Spleen (tissue), 11 donors: Measurements from ENCODE around the gene PAK1. TPM values are rescaled to one million over a fixed set of nuclear protein-coding genes. Genes with fewer than 3 reads are reported as not detected.

ENCODE experiments used
- DNase-seq: peaks from one replicate; pipeline ENCODE4 v3.0.0-alpha.2; 2020
- H3K27ac ChIP-seq, 8 donors: fragments of 200-600 bp; sonication (generic) in 7 of 8; 1 replicate in 4 of 8; 2 replicates in 4 of 8; pipeline versions ENCODE4 v1.5.0 to v1.8.0; 2016 to 2021; ENCODE audit warnings: inconsistent platforms in 4 of 8, mild to moderate bottlenecking in 4 of 8, moderate library complexity in 1 of 8
- H3K27me3 ChIP-seq, 7 donors: fragments of 200-600 bp; sonication (generic) in 6 of 7; replicated peaks in 1 of 7; 1 replicate in 4 of 7; 2 replicates in 3 of 7; pipeline versions ENCODE4 v1.5.0 to v1.8.0; 2016 to 2021; ENCODE audit warnings: inconsistent platforms in 3 of 7, mild to moderate bottlenecking in 1 of 7
- H3K36me3 ChIP-seq, 6 donors: fragments of 200-600 bp; sonication (generic) in 5 of 6; 1 replicate in 4 of 6; 2 replicates in 2 of 6; pipeline versions ENCODE4 v1.5.0 to v1.8.0; 2016 to 2021; ENCODE audit warnings: inconsistent platforms in 2 of 6
- H3K4me1 ChIP-seq, 6 donors: fragments of 200-600 bp; sonication (generic) in 5 of 6; 1 replicate in 3 of 6; 2 replicates in 3 of 6; pipeline versions ENCODE4 v1.5.0 to v1.8.0; 2016 to 2021; ENCODE audit warnings: inconsistent platforms in 3 of 6
- H3K4me3 ChIP-seq, 8 donors: fragments of 200-600 bp; sonication (generic) in 7 of 8; 1 replicate in 4 of 8; 2 replicates in 4 of 8; pipeline versions ENCODE4 v1.5.0 to v1.8.0; 2016 to 2021; ENCODE audit warnings: inconsistent platforms in 4 of 8, mild to moderate bottlenecking in 4 of 8, moderate library complexity in 2 of 8
- H3K9me3 ChIP-seq, 8 donors: fragments of 200-600 bp; sonication (generic) in 7 of 8; 1 replicate in 4 of 8; 2 replicates in 4 of 8; pipeline versions ENCODE4 v1.5.0 to v1.8.0; 2016 to 2021; ENCODE audit warnings: inconsistent platforms in 4 of 8
- POLR2A ChIP-seq, 3 donors: fragments of 450-650 bp; IDR thresholded peaks; one replicate each; pipeline ENCODE4 v1.5.1; 2017; ENCODE audit warnings: antibody characterized with exemption in 3 of 3, mild to moderate bottlenecking in 1 of 3
- POLR2AphosphoS5 ChIP-seq, 3 donors: sonication (generic); formaldehyde crosslinking; IDR thresholded peaks; one replicate each; pipeline ENCODE4 v1.5.1; 2017; ENCODE audit warnings: antibody characterized with exemption in 3 of 3
- WGBS, 5 donors: extraction: QIAGEN DNeasy Blood & Tissue Kit in 3 of 5; methylation state at CpG; one replicate each; pipeline versions ENCODE4 v1.1.5 to v1.1.7; 2013 to 2018; 5-methylcytosine and 5-hydroxymethylcytosine counted together
- intact Hi-C: fragments of 100-400 bp; cut with DNase I; formaldehyde crosslinking; loops from one replicate; pipeline ENCODE4 v1.15.0; 2023; ENCODE audit warnings: low total_unique reads
- polyA plus RNA-seq, 3 donors: library from polyadenylated mRNA; stranded (reverse); fragments of 200-250 nt; gene quantifications; one replicate each; pipeline ENCODE4 v1.2.1, GENCODE V29; 2013
- total RNA-seq, 7 donors: library from RNA; depleted of rRNA in 3 of 7; stranded (reverse); fragments of >200 nt in 3 of 7; fragmentation: NEBNext Ultra II Directional in 4 of 7; extraction: Animal tissue kit (Norgen Biotek cat#: 25700) in 4 of 7; gene quantifications; one replicate each; pipeline versions ENCODE4 v1.1.0 to v1.2.1, GENCODE V29; 2016 to 2021
- TF ChIP-seq, protein P1 (sequence below), 11 experiments: fragments of 200-600 bp in 7 of 11; fragments of 450-650 bp in 4 of 11; sonication (generic) in 4 of 11; IDR thresholded peaks in 8 of 11; conservative IDR thresholded peaks in 3 of 11; 1 replicate in 7 of 11; 2 replicates in 4 of 11; pipeline versions ENCODE4 v1.4.0 to v1.8.0; 2016 to 2021; ENCODE audit warnings: antibody characterized with exemption in 11 of 11, inconsistent platforms in 4 of 11, mild to moderate bottlenecking in 1 of 11
- donor health status: healthy with polysubstance abuse.
- donor health status: DM: no; HTN: no; CAD: no; lungs with moderate emphysema.
- donor health status: DM: no; HTN: no; CAD: no.
- donor health status: Bipolar disorder and iron deficiency.
- donor health status: healthy.
- donor health status: DM: no; HTN: no; CAD: no.
- donor health status: DM: yes; HTN: yes; CAD: no.

PAK1 gene
- total and polyA plus RNA-seq, 10 donors, result 9.3 to 76.5 (median 37.5) TPM

DNA sequence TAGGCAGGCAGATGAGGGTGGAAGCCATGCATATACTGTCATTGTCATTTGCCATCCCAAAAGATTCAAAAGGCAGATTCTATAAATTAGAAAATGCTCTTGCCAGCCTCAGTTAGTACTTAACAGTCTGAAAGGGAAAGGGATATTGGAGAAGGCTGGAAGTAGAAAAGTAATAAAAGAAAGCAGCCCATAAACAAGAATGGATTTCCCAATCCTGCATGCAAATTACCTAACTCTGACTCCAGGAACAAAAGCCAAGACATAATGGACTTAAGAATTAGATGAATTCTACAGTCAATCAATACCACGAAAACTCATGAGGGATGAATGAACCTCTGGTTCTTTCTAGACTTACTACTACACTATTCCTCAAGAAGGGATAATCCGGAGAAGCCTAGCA is 5.9 kb downstream of the PAK1 start:
- H3K36me3 ChIP-seq, result no peaks in the 10 kb centered on the region
- WGBS, 5 donors, result 85 to 96% (median 87%) methylated on average over 2 of the region's 2 CpGs
- H3K9me3 ChIP-seq, result no peaks in the 10 kb centered on the region
- H3K4me3 ChIP-seq, result no peak overlapping the region
- intact Hi-C loops, result no loop called here
- no peak for DNase-seq
- H3K27ac ChIP-seq, result no peak overlapping the region
- H3K27me3 ChIP-seq, result peaks cover 0 to 3% (median 0%) of the 10 kb centered on the region in 7 donors
- TF ChIP-seq, protein P1, sequence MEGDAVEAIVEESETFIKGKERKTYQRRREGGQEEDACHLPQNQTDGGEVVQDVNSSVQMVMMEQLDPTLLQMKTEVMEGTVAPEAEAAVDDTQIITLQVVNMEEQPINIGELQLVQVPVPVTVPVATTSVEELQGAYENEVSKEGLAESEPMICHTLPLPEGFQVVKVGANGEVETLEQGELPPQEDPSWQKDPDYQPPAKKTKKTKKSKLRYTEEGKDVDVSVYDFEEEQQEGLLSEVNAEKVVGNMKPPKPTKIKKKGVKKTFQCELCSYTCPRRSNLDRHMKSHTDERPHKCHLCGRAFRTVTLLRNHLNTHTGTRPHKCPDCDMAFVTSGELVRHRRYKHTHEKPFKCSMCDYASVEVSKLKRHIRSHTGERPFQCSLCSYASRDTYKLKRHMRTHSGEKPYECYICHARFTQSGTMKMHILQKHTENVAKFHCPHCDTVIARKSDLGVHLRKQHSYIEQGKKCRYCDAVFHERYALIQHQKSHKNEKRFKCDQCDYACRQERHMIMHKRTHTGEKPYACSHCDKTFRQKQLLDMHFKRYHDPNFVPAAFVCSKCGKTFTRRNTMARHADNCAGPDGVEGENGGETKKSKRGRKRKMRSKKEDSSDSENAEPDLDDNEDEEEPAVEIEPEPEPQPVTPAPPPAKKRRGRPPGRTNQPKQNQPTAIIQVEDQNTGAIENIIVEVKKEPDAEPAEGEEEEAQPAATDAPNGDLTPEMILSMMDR (IDR thresholded peaks at IDR 0.05 in 8 of 11, conservative IDR thresholded peaks at IDR 0.05 in 3 of 11), result no peak
- TF ChIP-seq POLR2AphosphoS5 (IDR thresholded peaks at IDR 0.05) (no peak), POLR2A (IDR thresholded peaks at IDR 0.05) (no peak)
- H3K4me1 ChIP-seq, result peaks cover 0 to 26% (median 9%) of the 10 kb centered on the region in 6 donors

DNA sequence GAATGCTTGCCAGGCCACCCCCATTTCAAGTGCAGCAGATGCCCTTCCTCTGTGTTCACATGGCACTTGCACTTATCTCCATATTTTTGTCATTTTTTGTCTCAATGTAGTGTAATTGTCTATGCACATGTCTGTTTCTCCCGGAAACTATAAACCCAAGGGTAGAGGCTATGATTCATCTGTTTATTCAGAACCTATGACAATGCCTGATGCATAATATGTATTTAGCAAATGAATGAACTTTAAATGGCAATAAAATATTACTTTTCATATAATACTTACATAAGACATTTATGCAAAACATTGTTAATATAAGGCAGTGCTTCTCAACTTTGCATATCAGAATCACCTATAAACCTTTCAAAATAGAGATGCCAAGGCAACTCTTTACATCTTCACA is 6.7 kb downstream of the PAK1 start:
- H3K27me3 ChIP-seq, result no peaks in the 10 kb centered on the region
- H3K4me1 ChIP-seq, result peaks cover 0 to 19% (median 3%) of the 10 kb centered on the region in 6 donors
- H3K9me3 ChIP-seq, result no peaks in the 10 kb centered on the region
- H3K4me3 ChIP-seq, result no peak overlapping the region
- no peak for DNase-seq
- 83 to 95% (median 88%) methylated on average over 1 of the region's 1 CpG for whole genome bisulfite sequencing, 5 donors
- intact Hi-C loops, result no loop called here
- no peak for TF ChIP-seq POLR2A (IDR thresholded peaks at IDR 0.05)
- TF ChIP-seq, protein P1 (IDR thresholded peaks at IDR 0.05 in 8 of 11, conservative IDR thresholded peaks at IDR 0.05 in 3 of 11), result no peak
- no peak for TF ChIP-seq POLR2AphosphoS5 (IDR thresholded peaks at IDR 0.05)
- no peaks in the 10 kb centered on the region for H3K36me3 ChIP-seq
- no peak overlapping the region for H3K27ac ChIP-seq

DNA sequence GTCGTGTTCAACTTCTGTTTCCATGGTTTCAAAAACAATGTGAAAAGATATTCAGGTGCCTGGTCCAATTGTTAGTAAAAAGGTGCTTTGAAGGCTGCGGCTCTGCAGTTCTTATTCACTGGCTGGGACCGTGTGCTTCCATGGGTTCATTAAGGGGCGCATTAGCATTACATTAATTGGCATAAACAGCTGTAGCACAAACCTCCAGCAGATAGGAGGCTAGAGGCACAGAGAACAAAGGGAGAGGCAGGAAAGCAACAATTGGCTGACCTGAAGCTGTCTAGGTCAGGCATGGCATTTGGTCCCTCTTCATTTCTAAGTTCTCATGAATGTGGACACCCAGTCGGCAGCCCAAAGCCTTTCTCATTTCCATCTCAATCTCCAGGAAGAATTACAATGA is 16.6 kb downstream of the PAK1 start:
- intact Hi-C loops, result no loop called here
- H3K27me3 ChIP-seq, result no peaks in the 10 kb centered on the region
- peak overlapping the region in 1 of 8 donors; percentile 53 for H3K4me3 ChIP-seq
- TF ChIP-seq POLR2AphosphoS5 (IDR thresholded peaks at IDR 0.05), result no peak
- TF ChIP-seq, protein P1 (IDR thresholded peaks at IDR 0.05 in 8 of 11, conservative IDR thresholded peaks at IDR 0.05 in 3 of 11), result no peak
- TF ChIP-seq POLR2A (IDR thresholded peaks at IDR 0.05), result no peak
- H3K9me3 ChIP-seq, result no peaks in the 10 kb centered on the region
- no peak for DNase-seq
- peaks cover 0 to 28% (median 17%) of the 10 kb centered on the region in 6 donors for H3K4me1 ChIP-seq
- H3K36me3 ChIP-seq, result no peaks in the 10 kb centered on the region
- 58 to 66% (median 62%) methylated on average over 5 of the region's 5 CpGs for WGBS, 5 donors
- peak overlapping the region in 3 of 8 donors; percentile 4 to 42 (median 16) for H3K27ac ChIP-seq

DNA sequence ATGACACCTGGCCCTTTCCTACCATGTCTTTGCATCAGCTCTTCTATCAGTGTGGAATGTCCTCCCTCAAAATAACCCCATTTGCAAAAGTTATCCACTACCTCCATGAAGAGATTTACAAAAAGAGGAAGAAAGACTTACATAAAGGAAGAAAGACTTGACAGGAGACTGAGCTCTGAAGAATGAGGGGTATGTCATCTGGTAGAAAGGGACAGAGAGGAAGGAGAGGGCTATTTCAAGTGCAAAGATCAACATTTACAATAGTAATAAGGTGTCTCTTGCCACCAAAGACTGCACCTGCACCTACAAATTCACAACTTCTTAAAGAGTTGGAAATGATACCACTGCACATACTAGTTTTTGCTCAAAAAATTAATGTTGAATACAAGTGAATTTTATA is 18.2 kb downstream of the PAK1 start:
- H3K27me3 ChIP-seq, result no peaks in the 10 kb centered on the region
- H3K4me3 ChIP-seq, result no peak overlapping the region
- no peak for DNase-seq
- H3K36me3 ChIP-seq, result no peaks in the 10 kb centered on the region
- intact Hi-C loops, result no loop called here
- no peaks in the 10 kb centered on the region for H3K9me3 ChIP-seq
- H3K27ac ChIP-seq, result no peak overlapping the region
- TF ChIP-seq POLR2AphosphoS5 (IDR thresholded peaks at IDR 0.05) (no peak), POLR2A (IDR thresholded peaks at IDR 0.05) (no peak)
- TF ChIP-seq, protein P1 (IDR thresholded peaks at IDR 0.05 in 8 of 11, conservative IDR thresholded peaks at IDR 0.05 in 3 of 11), result no peak
- H3K4me1 ChIP-seq, result peaks cover 0 to 29% (median 18%) of the 10 kb centered on the region in 6 donors
